ENCODE results near the gene EPOP. TPM values are rescaled to one million over a fixed set of nuclear protein-coding genes. Genes with fewer than 3 reads are reported as not detected.

Gene EPOP
- total and polyA plus RNA-seq, 2 of the 13 experiments (the other 11 are each of a cell fraction or from before 2014, with no cell fraction given) = 14.7 to 37.8 TPM

DNA sequence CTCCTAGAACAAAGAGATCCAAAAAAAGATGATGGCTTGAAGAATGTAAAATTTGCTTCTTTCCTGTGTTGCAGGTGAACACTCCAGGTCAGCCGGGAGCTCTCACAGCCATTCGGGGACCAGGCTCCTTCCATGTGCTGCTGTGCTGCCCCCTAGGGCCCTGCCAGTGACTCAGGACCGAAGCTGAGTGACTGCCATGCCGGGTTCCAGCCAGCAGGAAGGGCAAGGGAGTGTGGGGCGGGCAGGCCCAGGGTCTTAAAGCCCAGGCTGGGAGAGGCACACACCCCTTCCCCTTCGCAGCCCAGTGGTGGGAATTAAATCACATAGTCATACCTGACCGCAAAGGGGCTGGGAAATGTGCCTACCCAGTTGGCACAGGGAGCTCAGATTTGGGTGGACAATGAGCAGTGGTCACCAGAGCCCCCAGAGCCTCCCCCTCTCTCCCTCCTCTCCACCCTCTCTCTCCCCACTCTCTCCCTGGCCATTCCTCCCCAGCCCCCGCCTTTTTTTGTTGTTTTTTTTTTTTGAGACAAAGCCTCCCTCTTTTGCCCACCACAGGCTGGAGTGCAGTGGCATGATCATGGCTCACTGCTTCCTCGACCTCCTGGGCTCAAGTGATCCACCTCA lies 11.5 kb downstream of the EPOP start (continued):
- TF ChIP-seq, protein P1, sequence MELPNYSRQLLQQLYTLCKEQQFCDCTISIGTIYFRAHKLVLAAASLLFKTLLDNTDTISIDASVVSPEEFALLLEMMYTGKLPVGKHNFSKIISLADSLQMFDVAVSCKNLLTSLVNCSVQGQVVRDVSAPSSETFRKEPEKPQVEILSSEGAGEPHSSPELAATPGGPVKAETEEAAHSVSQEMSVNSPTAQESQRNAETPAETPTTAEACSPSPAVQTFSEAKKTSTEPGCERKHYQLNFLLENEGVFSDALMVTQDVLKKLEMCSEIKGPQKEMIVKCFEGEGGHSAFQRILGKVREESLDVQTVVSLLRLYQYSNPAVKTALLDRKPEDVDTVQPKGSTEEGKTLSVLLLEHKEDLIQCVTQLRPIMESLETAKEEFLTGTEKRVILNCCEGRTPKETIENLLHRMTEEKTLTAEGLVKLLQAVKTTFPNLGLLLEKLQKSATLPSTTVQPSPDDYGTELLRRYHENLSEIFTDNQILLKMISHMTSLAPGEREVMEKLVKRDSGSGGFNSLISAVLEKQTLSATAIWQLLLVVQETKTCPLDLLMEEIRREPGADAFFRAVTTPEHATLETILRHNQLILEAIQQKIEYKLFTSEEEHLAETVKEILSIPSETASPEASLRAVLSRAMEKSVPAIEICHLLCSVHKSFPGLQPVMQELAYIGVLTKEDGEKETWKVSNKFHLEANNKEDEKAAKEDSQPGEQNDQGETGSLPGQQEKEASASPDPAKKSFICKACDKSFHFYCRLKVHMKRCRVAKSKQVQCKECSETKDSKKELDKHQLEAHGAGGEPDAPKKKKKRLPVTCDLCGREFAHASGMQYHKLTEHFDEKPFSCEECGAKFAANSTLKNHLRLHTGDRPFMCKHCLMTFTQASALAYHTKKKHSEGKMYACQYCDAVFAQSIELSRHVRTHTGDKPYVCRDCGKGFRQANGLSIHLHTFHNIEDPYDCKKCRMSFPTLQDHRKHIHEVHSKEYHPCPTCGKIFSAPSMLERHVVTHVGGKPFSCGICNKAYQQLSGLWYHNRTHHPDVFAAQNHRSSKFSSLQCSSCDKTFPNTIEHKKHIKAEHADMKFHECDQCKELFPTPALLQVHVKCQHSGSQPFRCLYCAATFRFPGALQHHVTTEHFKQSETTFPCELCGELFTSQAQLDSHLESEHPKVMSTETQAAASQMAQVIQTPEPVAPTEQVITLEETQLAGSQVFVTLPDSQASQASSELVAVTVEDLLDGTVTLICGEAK (IDR thresholded peaks at IDR 0.05) = no peak
- TF ChIP-seq, protein P1 (CRISPR knock-in tag; IDR thresholded peaks at IDR 0.05) = no peak; the same call in 1 of the 2 replicates
- TF ChIP-seq, protein P2, sequence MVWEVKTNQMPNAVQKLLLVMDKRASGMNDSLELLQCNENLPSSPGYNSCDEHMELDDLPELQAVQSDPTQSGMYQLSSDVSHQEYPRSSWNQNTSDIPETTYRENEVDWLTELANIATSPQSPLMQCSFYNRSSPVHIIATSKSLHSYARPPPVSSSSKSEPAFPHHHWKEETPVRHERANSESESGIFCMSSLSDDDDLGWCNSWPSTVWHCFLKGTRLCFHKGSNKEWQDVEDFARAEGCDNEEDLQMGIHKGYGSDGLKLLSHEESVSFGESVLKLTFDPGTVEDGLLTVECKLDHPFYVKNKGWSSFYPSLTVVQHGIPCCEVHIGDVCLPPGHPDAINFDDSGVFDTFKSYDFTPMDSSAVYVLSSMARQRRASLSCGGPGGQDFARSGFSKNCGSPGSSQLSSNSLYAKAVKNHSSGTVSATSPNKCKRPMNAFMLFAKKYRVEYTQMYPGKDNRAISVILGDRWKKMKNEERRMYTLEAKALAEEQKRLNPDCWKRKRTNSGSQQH (CRISPR knock-in tag; IDR thresholded peaks at IDR 0.05; ENCODE audit: low read depth) = 0 out of 2 replicates have a peak, but pooled peaks have one; percentile 44
- peak; percentile 79; the same call in 1 of the 2 replicates for TF ChIP-seq NFKB2 (CRISPR knock-in tag; IDR thresholded peaks at IDR 0.05; ENCODE audit: borderline replicate concordance)
- TF ChIP-seq SP140L (CRISPR knock-in tag; IDR thresholded peaks at IDR 0.05; ENCODE audit: borderline replicate concordance) = no peak
- no peak for TF ChIP-seq BHLHE40 (IDR thresholded peaks at IDR 0.05; ENCODE audit: low read length)
- TF ChIP-seq U2AF2 (IDR thresholded peaks at IDR 0.05; ENCODE audit: low read depth, low read length) = no peak
- TF ChIP-seq PAWR (CRISPR knock-in tag; IDR thresholded peaks at IDR 0.05; ENCODE audit: borderline replicate concordance) = no peak
- TF ChIP-seq, protein P3, sequence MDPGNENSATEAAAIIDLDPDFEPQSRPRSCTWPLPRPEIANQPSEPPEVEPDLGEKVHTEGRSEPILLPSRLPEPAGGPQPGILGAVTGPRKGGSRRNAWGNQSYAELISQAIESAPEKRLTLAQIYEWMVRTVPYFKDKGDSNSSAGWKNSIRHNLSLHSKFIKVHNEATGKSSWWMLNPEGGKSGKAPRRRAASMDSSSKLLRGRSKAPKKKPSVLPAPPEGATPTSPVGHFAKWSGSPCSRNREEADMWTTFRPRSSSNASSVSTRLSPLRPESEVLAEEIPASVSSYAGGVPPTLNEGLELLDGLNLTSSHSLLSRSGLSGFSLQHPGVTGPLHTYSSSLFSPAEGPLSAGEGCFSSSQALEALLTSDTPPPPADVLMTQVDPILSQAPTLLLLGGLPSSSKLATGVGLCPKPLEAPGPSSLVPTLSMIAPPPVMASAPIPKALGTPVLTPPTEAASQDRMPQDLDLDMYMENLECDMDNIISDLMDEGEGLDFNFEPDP (CRISPR knock-in tag; conservative IDR thresholded peaks at IDR 0.05) = no peak
- peak; percentile 71; the same call in 1 of the 2 replicates for TF ChIP-seq DNMT3B (CRISPR knock-in tag; conservative IDR thresholded peaks at IDR 0.05)
- peak; percentile 84; the same call in 1 of the 2 replicates for TF ChIP-seq ZNF333 (CRISPR knock-in tag; IDR thresholded peaks at IDR 0.05; ENCODE audit: borderline replicate concordance)
- peak; percentile 89; the same call in 1 of the 2 replicates for TF ChIP-seq REPIN1 (CRISPR knock-in tag; IDR thresholded peaks at IDR 0.05; ENCODE audit: borderline replicate concordance, low read depth)
- no peak for TF ChIP-seq PAX8 (CRISPR knock-in tag; IDR thresholded peaks at IDR 0.05; ENCODE audit: borderline replicate concordance)
- TF ChIP-seq EEA1 (CRISPR knock-in tag; IDR thresholded peaks at IDR 0.05; ENCODE audit: borderline replicate concordance) = no peak; the same call in 1 of the 2 replicates
- peak; percentile 71 for TF ChIP-seq FOXA3 (CRISPR knock-in tag; IDR thresholded peaks at IDR 0.05)
- TF ChIP-seq NR2C2 (CRISPR knock-in tag; IDR thresholded peaks at IDR 0.05; ENCODE audit: borderline replicate concordance) = 0 out of 2 replicates have a peak, but pooled peaks have one; percentile 31
- TF ChIP-seq GATA4 (IDR thresholded peaks at IDR 0.05; ENCODE audit: borderline replicate concordance, low read depth) = no peak
- peak; percentile 81 for TF ChIP-seq ZFX (CRISPR knock-in tag; IDR thresholded peaks at IDR 0.05; ENCODE audit: low read depth)
